Heart left ventricle (tissue), 16 donors: ENCODE data around the gene TOM1. TPM values are rescaled to one million over a fixed set of nuclear protein-coding genes. Genes with fewer than 3 reads are reported as not detected.
A peak's percentile ranks its signal among the peaks of the same experiment; 100 is the strongest.

ENCODE experiments used
- ATAC-seq, 4 donors: fragments of 200-7000 bp; cut with Tn5 transposase; one replicate each; pipeline ENCODE4 v1.9.1; 2020 to 2022; ENCODE audit warnings: moderate library complexity in 4 of 4, mild to moderate bottlenecking in 3 of 4, moderate number of reproducible peaks in 1 of 4
- DNase-seq, 5 donors: peaks; one replicate each; pipeline ENCODE4 v3.0.0-alpha.2; 2020
- H3K27ac ChIP-seq, 12 donors: fragments of 200-600 bp; sonication (generic) in 4 of 12; one replicate each; pipeline versions ENCODE4 v1.5.0 to v1.8.0; 2016 to 2022; ENCODE audit warnings: mild to moderate bottlenecking in 2 of 12
- H3K27me3 ChIP-seq, 9 donors: fragments of 200-600 bp; sonication (generic) in 2 of 9; one replicate each; pipeline versions ENCODE4 v1.5.1 to v1.8.0; 2016 to 2022; ENCODE audit warnings: mild to moderate bottlenecking in 3 of 9
- H3K36me3 ChIP-seq, 9 donors: fragments of 200-600 bp; sonication (generic) in 2 of 9; one replicate each; pipeline versions ENCODE4 v1.5.0 to v1.8.0; 2018 to 2022; ENCODE audit warnings: mild to moderate bottlenecking in 2 of 9
- H3K4me1 ChIP-seq, 12 donors: fragments of 200-600 bp; sonication (generic) in 4 of 12; one replicate each; pipeline versions ENCODE4 v1.5.0 to v1.8.0; 2016 to 2022; ENCODE audit warnings: mild to moderate bottlenecking in 3 of 12
- H3K4me3 ChIP-seq, 12 donors: fragments of 200-600 bp; sonication (generic) in 4 of 12; one replicate each; pipeline versions ENCODE4 v1.5.0 to v1.8.0; 2017 to 2022; ENCODE audit warnings: mild to moderate bottlenecking in 9 of 12, moderate library complexity in 4 of 12
- H3K9me3 ChIP-seq, 12 donors: fragments of 200-600 bp; sonication (generic) in 4 of 12; one replicate each; pipeline versions ENCODE4 v1.5.0 to v1.8.0; 2016 to 2022; ENCODE audit warnings: mild to moderate bottlenecking in 1 of 12
- CTCF ChIP-seq, 12 donors: fragments of 200-600 bp; sonication (generic) in 4 of 12; IDR thresholded peaks; one replicate each; pipeline versions ENCODE4 v1.5.0 to v1.8.0; 2018 to 2022; ENCODE audit warnings: antibody characterized with exemption in 12 of 12, mild to moderate bottlenecking in 5 of 12
- POLR2A ChIP-seq, 2 donors: fragments of 450-650 bp; IDR thresholded peaks; one replicate each; pipeline ENCODE4 v1.6.1; 2017; ENCODE audit warnings: antibody characterized with exemption in 2 of 2, mild to moderate bottlenecking in 2 of 2, moderate library complexity in 2 of 2
- WGBS, 4 donors: extraction: QIAGEN DNeasy Blood & Tissue Kit in 2 of 4; methylation state at CpG; one replicate each; pipeline versions ENCODE4 v1.1.5 to v1.1.7; 2013 to 2018; 5-methylcytosine and 5-hydroxymethylcytosine counted together
- intact Hi-C, 10 donors: fragments of 100-400 bp; cut with DNase I; formaldehyde crosslinking; loops; one replicate each; pipeline versions ENCODE4 v1.11.1 to v1.14.2; 2022
- polyA plus RNA-seq, 2 donors: library from polyadenylated mRNA; stranded (reverse); fragments of 200-250 nt; gene quantifications; one replicate each; pipeline ENCODE4 v1.2.3, GENCODE V29; 2013
- total RNA-seq, 9 donors: library from RNA; depleted of rRNA in 2 of 9; stranded (reverse); fragments of >200 nt in 2 of 9; fragmentation: NEBNext Ultra II Directional in 3 of 9; extraction: Animal tissue kit (Norgen Biotek cat#: 25700) in 3 of 9; gene quantifications; one replicate each; pipeline versions ENCODE4 v1.1.0 to v1.2.4, GENCODE V29; 2016 to 2023
- donor health status: ischemic (EF 13 %, LVEDD 7.1; RV severe dilation, severe dysfunction).
- donor health status: healthy with polysubstance abuse.
- donor health status: DM: no; HTN: yes; CAD: no.
- donor health status: DM: no; HTN: no; CAD: no.
- donor health status: ischemic (EF 25% LVEDD 6.9; RV normal size, moderate dysfunction).
- donor health status: ischemic (EF 25% LVEDD 5.7; RV mildly dilated, moderate dysfunction).
- donor health status: healthy.
- donor health status: DM: yes; HTN: yes; CAD: no.
- donor health status: ischemic (EF 35%, LVEDD 5.7; RV mildly dilated, moderate dysfunction).
- donor health status: nonischemic (EF 11% LVEDD 7.7; RV severe dilation, severe dysfunction).
- donor health status: DM: yes; HTN: yes; CAD: no.
- donor health status: PGD.
- donor health status: ischemic (EF 29% LVEDD 5.4; RV normal size, mild dysfunction).
- donor health status: nonischemic (EF 23%, LVEDD 6.1; RV moderate dilation, normal function).

Gene TOM1
- total and polyA plus RNA-seq, 11 donors = 46.8 to 362 (median 56.8) TPM

DNA sequence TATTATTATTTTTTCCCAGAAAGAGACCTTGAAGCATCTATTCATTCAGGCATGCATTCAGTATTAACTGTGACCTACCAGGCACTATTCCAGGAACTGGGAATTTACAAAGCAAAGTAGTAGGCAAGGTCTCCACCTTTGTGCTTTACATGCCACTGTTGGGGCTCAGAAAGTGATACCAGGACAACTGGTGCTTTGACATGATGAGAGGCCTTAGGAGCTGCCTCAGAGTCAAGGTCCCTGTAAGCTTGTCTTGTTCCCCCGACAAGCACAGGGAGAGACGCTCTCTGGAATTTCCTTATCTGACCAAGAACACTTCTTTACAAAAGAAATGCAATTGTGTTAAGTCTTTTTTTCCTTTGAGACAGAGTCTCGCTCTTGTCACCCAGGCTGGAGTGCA lies 78.9 kb downstream of the TOM1 start:
- TF ChIP-seq CTCF (IDR thresholded peaks at IDR 0.05) (no peak), POLR2A (IDR thresholded peaks at IDR 0.05) (no peak)
- DNase-seq (no peak), ATAC-seq (no peak)
- H3K27ac ChIP-seq = peak overlapping the region in 1 of 12 donors; percentile 87
- H3K4me3 ChIP-seq = no peak overlapping the region
- H3K9me3 ChIP-seq = no peaks in the 10 kb centered on the region
- 78 to 96% (median 92%) methylated on average over 3 of the region's 3 CpGs for WGBS, 4 donors
- intact Hi-C loops = no loop called here
- H3K4me1 ChIP-seq = peaks cover 0 to 71% (median 20%) of the 10 kb centered on the region in 12 donors
- no peaks in the 10 kb centered on the region for H3K27me3 ChIP-seq
- peaks cover 0 to 7% (median 0%) of the 10 kb centered on the region in 9 donors for H3K36me3 ChIP-seq

- Histone ChIP-seq H3K4me1 (peaks cover 0 to 78% (median 20%) of the 10 kb centered on the region in 12 donors), H3K27me3 (no peaks in the 10 kb centered on the region), H3K27ac (no peak overlapping the region), H3K9me3 (no peaks in the 10 kb centered on the region), H3K4me3 (no peak overlapping the region), H3K36me3 (peaks cover 0 to 13% (median 0%) of the 10 kb centered on the region in 9 donors)
- WGBS, 4 donors = 70 to 90% (median 88%) methylated on average over 10 of the region's 10 CpGs
- ATAC-seq (no peak), DNase-seq (no peak)
- TF ChIP-seq POLR2A (IDR thresholded peaks at IDR 0.05) = no peak
- no peak for TF ChIP-seq CTCF (IDR thresholded peaks at IDR 0.05)
- intact Hi-C loops = no loop called here
Measured at GRCh38 chr22:35379146-35379993, 79.7 kb downstream of the TOM1 start.

GRCh38 chr22:35380013-35380412 lies 80.3 kb downstream of the TOM1 start:
- Histone ChIP-seq H3K4me1 (peaks cover 0 to 73% (median 20%) of the 10 kb centered on the region in 12 donors), H3K36me3 (peaks cover 0 to 20% (median 0%) of the 10 kb centered on the region in 9 donors), H3K4me3 (no peak overlapping the region), H3K27ac (peak overlapping the region in 2 of 12 donors; percentile 79 to 87), H3K27me3 (no peaks in the 10 kb centered on the region), H3K9me3 (no peaks in the 10 kb centered on the region)
- WGBS, 4 donors = 91 to 96% (median 92%) methylated on average over 6 of the region's 6 CpGs
- TF ChIP-seq POLR2A (IDR thresholded peaks at IDR 0.05) (no peak), CTCF (IDR thresholded peaks at IDR 0.05) (no peak)
- intact Hi-C loops = no loop called here
- no peak for DNase-seq
- no peak for ATAC-seq
